Fibroblast of the aortic adventitia (primary cell): ENCODE results near the gene GAL3ST2. TPM values are rescaled to one million over a fixed set of nuclear protein-coding genes. Genes with fewer than 3 reads are reported as not detected.

ENCODE experiments used
- DNase-seq: peaks from one replicate; pipeline ENCODE4 v3.0.0-alpha.2; 2010; ENCODE audit warnings: low read depth
- H3K4me3 ChIP-seq: 2 replicates; pipeline ENCODE4 v1.5.1; 2011; ENCODE audit warnings: low read depth, mild to moderate bottlenecking, control low read depth, low read length, moderate library complexity
- CTCF ChIP-seq: IDR thresholded peaks from 2 replicates; pipeline ENCODE4 v1.5.1; 2011; ENCODE audit warnings: mild to moderate bottlenecking, low read length, control low read depth, inconsistent platforms; ENCODE audit not compliant: insufficient read depth
- total RNA-seq: library from RNA; depleted of rRNA; stranded (reverse); fragments of >200 nt; gene quantifications from 2 replicates; pipeline ENCODE4 v1.2.3, GENCODE V29; 2012; ENCODE audit warnings: low replicate concordance

Gene GAL3ST2
- total RNA-seq, 1 donor, result not detected

GRCh38 chr2:241772063-241772499, 4.5 kb upstream of the GAL3ST2 start:
- H3K4me3 ChIP-seq, result no peak overlapping the region
- DNase-seq, result no peak
- no peak for TF ChIP-seq CTCF

GRCh38 chr2:241773511-241774418, 2.9 kb upstream of the GAL3ST2 start:
- no peak for DNase-seq
- H3K4me3 ChIP-seq, result no peak overlapping the region
- no peak for TF ChIP-seq CTCF

GRCh38 chr2:241774419-241775222, 2.0 kb upstream of the GAL3ST2 start:
- H3K4me3 ChIP-seq, result no peak overlapping the region
- DNase-seq, result peak; percentile 66
- TF ChIP-seq CTCF, result no peak

GRCh38 chr2:241775223-241776177, 1.1 kb upstream of the GAL3ST2 start:
- no peak for TF ChIP-seq CTCF
- no peak overlapping the region for H3K4me3 ChIP-seq

GRCh38 chr2:241777170-241777685, 606 bp downstream of the GAL3ST2 start:
- DNase-seq, result no peak
- no peak overlapping the region for H3K4me3 ChIP-seq
- TF ChIP-seq CTCF, result no peak

More at GRCh38 chr2:241775223-241776177, 1.1 kb upstream of the GAL3ST2 start:
- no peak for DNase-seq
